NCI-H2196 treated with DMSO at 0.1 percent for 48 hours (cell line): ENCODE results near the gene SPHK1.
A peak's percentile ranks its signal among the peaks of the same experiment; 100 is the strongest.

Experiments
- DNase-seq: peaks from one replicate; lab custom pipeline; 2025; ENCODE audit not compliant: unreplicated experiment; lab: John Stamatoyannopoulos, UW

Gene SPHK1

GRCh38 chr17:76383546-76384221, 725 bp upstream of the SPHK1 start:
- DNase-seq = no peak

DNA sequence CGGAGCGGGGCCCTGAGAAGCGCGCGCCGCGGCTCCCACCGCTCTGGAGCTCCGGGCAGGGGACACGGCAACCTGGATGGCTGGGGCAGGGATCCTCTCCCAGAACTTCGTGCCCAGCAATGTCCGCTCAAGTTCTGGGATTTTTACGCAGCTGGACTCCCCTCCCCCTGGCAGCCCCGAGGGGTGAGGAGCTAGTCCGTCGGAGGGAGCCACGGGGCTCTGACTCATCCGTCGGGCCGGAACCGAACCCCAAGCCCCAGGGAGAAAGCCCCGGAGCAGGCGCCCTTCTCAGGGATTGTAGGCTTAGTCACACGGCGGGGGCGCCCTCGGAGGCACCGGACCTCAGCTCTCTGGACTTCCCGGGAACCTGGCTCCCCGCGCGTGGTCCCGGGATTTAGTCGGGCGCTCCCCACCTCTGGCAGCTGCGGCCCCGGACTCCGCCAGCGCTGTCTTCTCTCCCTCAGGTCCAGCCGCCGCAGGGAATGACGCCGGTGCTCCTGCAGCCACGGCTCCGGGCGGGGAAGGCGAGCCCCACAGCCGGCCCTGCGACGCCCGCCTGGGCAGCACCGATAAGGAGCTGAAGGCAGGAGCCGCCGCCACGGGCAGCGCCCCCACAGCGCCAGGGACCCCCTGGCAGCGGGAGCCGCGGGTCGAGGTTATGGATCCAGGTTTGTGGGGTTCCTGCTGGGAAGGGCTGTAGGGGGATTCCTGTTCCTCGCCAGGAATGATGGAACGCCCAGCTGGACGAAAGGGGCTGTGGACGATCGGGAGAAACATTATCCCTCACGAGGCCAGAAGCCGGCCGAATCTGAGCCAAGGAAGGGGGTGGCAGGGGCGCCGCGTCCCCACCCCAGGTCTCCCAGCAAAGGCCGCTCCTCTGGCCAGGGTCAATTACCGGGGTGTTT, 830 bp downstream of the SPHK1 start:
- DNase-seq = no peak

- peak; percentile 78 for DNase-seq
These were observed 1.7 kb downstream of the SPHK1 start for GRCh38 chr17:76385892-76386786.

DNA sequence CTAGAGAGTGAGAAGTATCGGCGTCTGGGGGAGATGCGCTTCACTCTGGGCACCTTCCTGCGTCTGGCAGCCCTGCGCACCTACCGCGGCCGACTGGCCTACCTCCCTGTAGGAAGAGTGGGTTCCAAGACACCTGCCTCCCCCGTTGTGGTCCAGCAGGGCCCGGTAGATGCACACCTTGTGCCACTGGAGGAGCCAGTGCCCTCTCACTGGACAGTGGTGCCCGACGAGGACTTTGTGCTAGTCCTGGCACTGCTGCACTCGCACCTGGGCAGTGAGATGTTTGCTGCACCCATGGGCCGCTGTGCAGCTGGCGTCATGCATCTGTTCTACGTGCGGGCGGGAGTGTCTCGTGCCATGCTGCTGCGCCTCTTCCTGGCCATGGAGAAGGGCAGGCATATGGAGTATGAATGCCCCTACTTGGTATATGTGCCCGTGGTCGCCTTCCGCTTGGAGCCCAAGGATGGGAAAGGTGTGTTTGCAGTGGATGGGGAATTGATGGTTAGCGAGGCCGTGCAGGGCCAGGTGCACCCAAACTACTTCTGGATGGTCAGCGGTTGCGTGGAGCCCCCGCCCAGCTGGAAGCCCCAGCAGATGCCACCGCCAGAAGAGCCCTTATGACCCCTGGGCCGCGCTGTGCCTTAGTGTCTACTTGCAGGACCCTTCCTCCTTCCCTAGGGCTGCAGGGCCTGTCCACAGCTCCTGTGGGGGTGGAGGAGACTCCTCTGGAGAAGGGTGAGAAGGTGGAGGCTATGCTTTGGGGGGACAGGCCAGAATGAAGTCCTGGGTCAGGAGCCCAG, 2.8 kb downstream of the SPHK1 start:
- no peak for DNase-seq

DNA sequence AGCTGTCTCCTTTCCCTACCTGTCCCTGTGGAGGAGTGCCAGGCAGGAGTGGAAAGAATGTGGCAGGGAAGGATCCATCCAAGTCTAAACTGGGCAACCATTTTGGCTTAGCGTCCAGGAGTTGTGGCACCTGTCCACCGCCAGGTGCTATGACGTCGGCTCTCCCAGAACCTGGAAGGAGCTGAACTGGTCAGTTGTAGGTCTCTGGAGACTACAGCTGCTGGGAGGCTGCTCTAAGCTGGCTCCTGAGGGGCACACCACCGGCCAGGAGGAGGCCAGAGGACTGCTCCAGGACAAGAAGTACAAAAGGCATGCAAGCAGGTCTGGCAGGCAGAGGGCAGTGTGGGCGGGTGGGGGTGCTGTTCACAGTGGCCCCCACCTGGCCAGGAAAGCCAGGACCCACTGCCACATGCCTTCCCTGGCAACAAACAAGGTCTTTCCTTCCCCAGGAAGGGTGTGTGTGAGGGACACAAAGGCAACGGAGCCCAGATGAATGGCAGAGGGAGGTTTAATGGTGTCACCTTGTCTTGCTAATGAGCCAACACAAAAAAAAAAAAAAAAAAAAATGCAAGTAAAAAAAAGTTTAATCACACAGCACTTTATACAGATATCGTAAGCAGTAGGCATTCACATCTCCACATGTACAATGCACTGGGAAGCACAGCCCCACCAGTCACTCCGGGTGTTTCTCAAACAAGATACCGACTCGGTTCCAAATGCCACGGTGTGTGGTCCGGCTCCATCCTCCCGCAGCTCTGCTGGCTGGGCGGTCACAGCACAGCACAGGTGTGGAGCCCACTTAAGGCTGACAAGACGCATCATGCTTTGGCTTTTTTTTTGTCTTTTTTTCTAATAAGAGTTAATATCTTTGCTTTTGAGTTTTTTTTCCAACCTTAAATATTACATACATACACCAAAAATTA, 4.8 kb downstream of the SPHK1 start:
- DNase-seq = no peak

- no peak for DNase-seq
These were observed 5.6 kb downstream of the SPHK1 start for GRCh38 chr17:76390003-76390421.

GRCh38 chr17:76391200-76391715, 6.8 kb downstream of the SPHK1 start:
- DNase-seq = no peak

DNA sequence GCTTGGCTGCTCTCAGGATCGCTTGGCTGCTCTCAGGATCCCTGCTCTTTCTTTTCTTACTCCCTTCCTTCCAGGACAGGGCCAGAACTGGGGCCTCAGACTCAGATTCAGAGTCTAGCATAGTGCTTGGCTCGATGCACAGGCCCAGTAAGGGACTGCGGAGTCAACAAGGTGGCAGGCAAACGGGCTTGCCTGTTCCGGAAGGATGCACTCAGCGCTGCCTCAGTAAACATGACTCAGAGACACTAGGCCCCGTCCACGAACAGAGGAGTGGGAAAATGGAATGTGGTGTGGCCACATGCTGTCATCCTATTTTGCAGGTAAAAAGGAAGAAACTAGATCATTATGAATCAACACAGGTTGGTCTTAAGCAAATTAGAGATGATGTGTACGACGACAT, 9.8 kb downstream of the SPHK1 start:
- DNase-seq = no peak

DNA sequence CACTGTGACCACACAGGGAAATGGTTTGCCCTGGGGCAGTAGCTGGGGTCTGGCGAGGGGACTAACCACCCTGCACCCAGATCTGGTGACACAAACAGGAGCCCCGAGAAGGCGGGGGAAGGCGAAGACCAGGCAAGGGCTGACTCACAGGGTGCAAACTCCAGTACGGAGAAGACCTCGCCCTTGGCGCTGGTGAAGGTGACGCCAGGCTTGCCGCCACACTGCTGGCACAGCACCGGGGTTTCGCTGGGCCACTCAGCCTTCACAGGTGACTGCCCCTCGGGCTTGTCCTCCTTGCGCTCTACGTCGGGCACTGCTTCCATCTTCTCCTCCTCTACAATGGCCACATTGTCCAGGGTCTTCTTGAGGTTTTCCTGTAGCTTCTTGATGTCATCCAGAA, 11.6 kb downstream of the SPHK1 start:
- no peak for DNase-seq

GRCh38 chr17:76397184-76397583, 12.8 kb downstream of the SPHK1 start:
- no peak for DNase-seq

GRCh38 chr17:76397687-76398522, 13.5 kb downstream of the SPHK1 start:
- peak; percentile 88 for DNase-seq

GRCh38 chr17:76398523-76399174, 14.2 kb downstream of the SPHK1 start:
- DNase-seq = no peak

DNA sequence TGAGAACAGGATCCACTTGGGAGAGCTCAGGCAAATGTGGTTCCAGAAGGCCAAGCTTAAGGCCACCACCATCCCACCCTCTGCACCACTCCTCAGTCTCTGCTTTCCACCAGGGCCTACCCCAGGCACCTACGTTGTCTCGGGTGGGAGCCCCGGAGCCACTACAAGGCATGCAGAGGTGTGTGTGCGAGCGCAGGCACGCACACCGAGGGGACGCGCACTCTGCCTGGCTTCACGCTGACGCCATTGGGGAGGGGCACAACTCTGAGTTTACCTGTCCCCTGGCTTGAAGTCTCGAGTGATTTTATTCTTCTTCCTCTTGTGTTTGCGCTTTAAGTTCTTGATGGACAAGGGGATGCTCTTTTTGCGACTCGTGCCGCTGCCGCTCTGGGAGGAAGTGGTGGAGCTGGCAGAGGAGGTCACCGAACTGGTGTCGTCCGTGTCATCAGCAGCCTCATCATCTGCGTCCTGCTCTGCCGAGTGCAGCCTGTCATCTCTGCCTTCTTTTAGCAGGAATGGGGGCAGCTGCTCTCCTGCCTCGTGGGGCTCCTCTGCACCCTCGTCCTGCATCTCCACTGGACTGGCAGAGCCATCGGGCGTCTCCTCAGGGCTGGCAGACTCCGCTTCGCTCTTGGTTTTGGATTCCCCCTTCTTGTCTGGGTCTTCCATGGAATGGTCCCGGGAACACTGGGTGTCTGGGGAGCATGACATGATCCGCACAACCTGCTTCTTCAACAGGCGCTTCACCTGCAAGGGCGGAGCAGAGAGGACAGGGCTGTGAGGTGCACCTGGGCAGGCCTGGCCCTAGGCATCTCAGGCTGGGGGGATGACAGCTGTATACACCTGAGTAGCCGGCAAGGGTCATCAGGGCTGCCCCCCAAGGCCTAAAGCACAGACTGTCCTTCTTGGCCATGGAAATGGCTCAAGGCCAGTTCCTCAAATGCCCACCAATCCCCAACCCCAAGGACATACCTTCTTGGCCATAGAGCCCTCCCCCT, 15.1 kb downstream of the SPHK1 start:
- no peak for DNase-seq

DNA sequence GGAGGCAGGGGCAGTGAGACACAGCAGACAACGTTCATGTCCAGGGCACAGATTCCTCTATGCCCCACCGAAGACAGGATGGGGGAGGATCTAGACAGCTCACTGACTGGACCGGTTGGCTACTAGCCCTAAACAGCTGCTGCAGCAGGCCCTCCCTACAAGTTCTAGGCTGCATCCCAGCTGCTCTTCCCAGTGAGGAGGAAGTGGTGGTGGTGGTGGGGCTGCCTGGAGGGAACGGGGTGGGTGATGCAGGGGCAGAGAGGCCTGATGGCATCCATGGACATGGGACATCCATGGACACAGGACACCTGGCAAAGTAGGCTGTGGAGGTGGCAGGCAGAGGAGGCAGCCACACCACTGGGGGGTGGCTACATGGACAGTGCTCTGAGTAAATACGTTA, 18.3 kb downstream of the SPHK1 start:
- no peak for DNase-seq

GRCh38 chr17:76404256-76404655, 19.8 kb downstream of the SPHK1 start:
- no peak for DNase-seq

GRCh38 chr17:76404976-76405563, 20.7 kb downstream of the SPHK1 start:
- DNase-seq = no peak
